A549 (cell line): ENCODE results near the gene CDH6. TPM values are rescaled to one million over a fixed set of nuclear protein-coding genes. Genes with fewer than 3 reads are reported as not detected.

ENCODE experiments used
- ATAC-seq, 2 experiments: fragments of 200-7000 bp in 1 of 2; fragments of >200 bp in 1 of 2; cut with Nextera tagmentation in 1 of 2; cut with Tn5 transposase in 1 of 2; 3 replicates each; pipeline versions ENCODE4 v1.8.0 to v1.9.1; 2018 to 2020; ENCODE audit warnings: mild to moderate bottlenecking in 1 of 2, moderate library complexity in 1 of 2
- CTCF ChIA-PET: fragments of 300-600 bp; sonication (Branson Sonifier 250); formaldehyde crosslinking; extraction: SDS; loops from one replicate; lab custom pipeline; 2021; ENCODE audit warnings: antibody characterized with exemption, inconsistent platforms; lab: Yijun Ruan, JAX
- POLR2A ChIA-PET: fragments of 350-600 bp; formaldehyde crosslinking; extraction: SDS; loops from one replicate; lab custom pipeline; 2021; ENCODE audit warnings: antibody characterized with exemption, inconsistent platforms; lab: Yijun Ruan, JAX
- DNase-seq, 2 experiments: peaks; one replicate each; pipeline versions ENCODE4 v3.0.0 to v3.0.0-alpha.2; 2011 to 2016; ENCODE audit warnings: low read depth in 1 of 2, low spot score in 1 of 2
- FAIRE-seq: peaks from 2 replicates; lab custom pipeline; 2011; peaks lifted over from hg19 to GRCh38; lab: Jason Lieb, UNC
- H3K27ac ChIP-seq, 2 experiments: fragments of >200 bp; sonication (Bioruptor Twin); formaldehyde crosslinking; 3 replicates each; pipeline ENCODE4 v1.5.1; 2016 to 2017
- H3K4me1 ChIP-seq: fragments of >200 bp; sonication (Bioruptor Twin); formaldehyde crosslinking; 3 replicates; pipeline ENCODE4 v1.6.1; 2016
- H3K4me2 ChIP-seq: fragments of >200 bp; sonication (Bioruptor Twin); formaldehyde crosslinking; 3 replicates; pipeline ENCODE4 v1.6.1; 2016
- H3K4me3 ChIP-seq: fragments of >200 bp; sonication (Bioruptor Twin); formaldehyde crosslinking; 3 replicates; pipeline ENCODE4 v1.5.1; 2016
- H3K9me3 ChIP-seq: fragments of >200 bp; sonication (Bioruptor Twin); formaldehyde crosslinking; 3 replicates; pipeline ENCODE4 v1.6.1; 2016
- CBX2 ChIP-seq: fragments of 200-600 bp; sonication (generic); IDR thresholded peaks from 2 replicates; pipeline ENCODE4 v1.6.1; 2016; ENCODE audit warnings: low read depth, mild to moderate bottlenecking, borderline replicate concordance
- CEBPB ChIP-seq, 2 experiments: fragments of >200 bp in 1 of 2; sonication (Bioruptor Twin) in 1 of 2; formaldehyde crosslinking in 1 of 2; IDR thresholded peaks; 2 replicates each; pipeline ENCODE4 v1.6.1; 2012 to 2016
- CHD2 ChIP-seq: fragments of 150-350 bp; IDR thresholded peaks from 2 replicates; pipeline ENCODE4 v1.6.1; 2014; ENCODE audit warnings: low read length; ENCODE audit not compliant: partially characterized antibody
- FOSB ChIP-seq: fragments of 250-450 bp; sonication (Bioruptor Pico); IDR thresholded peaks from 2 replicates; pipeline ENCODE4 v1.5.0; 2020; ENCODE audit warnings: mild to moderate bottlenecking, moderate library complexity
- GATA3 ChIP-seq: IDR thresholded peaks from 2 replicates; pipeline ENCODE4 v1.6.1; 2012; ENCODE audit warnings: borderline replicate concordance
- HES2 ChIP-seq: fragments of >200 bp; sonication (Bioruptor Twin); formaldehyde crosslinking; IDR thresholded peaks from 2 replicates; pipeline ENCODE4 v1.6.1; 2016
- HOXB13 ChIP-seq: fragments of 250-450 bp; sonication (Bioruptor Pico); IDR thresholded peaks from 2 replicates; pipeline ENCODE4 v1.5.0; 2020; ENCODE audit warnings: low read depth, mild to moderate bottlenecking, moderate library complexity
- KDM1A ChIP-seq: fragments of 200-600 bp; sonication (generic); IDR thresholded peaks from 2 replicates; pipeline ENCODE4 v1.6.1; 2016; ENCODE audit warnings: low read depth, mild to moderate bottlenecking
- KDM5A ChIP-seq: fragments of 200-600 bp; sonication (generic); IDR thresholded peaks from 2 replicates; pipeline ENCODE4 v1.6.1; 2016; ENCODE audit warnings: antibody characterized with exemption, mild to moderate bottlenecking
- MAZ ChIP-seq: fragments of 150-350 bp; IDR thresholded peaks from 2 replicates; pipeline ENCODE4 v1.6.1; 2014; ENCODE audit warnings: antibody characterized with exemption, low read depth, low read length, borderline replicate concordance
- PHF8 ChIP-seq: fragments of 200-600 bp; sonication (generic); IDR thresholded peaks from 2 replicates; pipeline ENCODE4 v1.6.1; 2016; ENCODE audit warnings: low read depth, mild to moderate bottlenecking, antibody characterized with exemption, moderate library complexity, borderline replicate concordance
- RAD21 ChIP-seq, 2 experiments: fragments of >200 bp in 1 of 2; sonication (Bioruptor Twin) in 1 of 2; formaldehyde crosslinking in 1 of 2; IDR thresholded peaks in 1 of 2; conservative IDR thresholded peaks in 1 of 2; 2 replicates in 1 of 2; 3 replicates in 1 of 2; pipeline ENCODE4 v1.6.1; 2012 to 2018; ENCODE audit warnings: inconsistent platforms in 1 of 2
- RCOR1 ChIP-seq: fragments of 150-350 bp; IDR thresholded peaks from 2 replicates; pipeline ENCODE4 v1.6.1; 2014; ENCODE audit warnings: antibody characterized with exemption, low read length, low read depth
- REST ChIP-seq: fragments of 200-600 bp; sonication (generic); IDR thresholded peaks from 2 replicates; pipeline ENCODE4 v1.6.1; 2016; ENCODE audit warnings: antibody characterized with exemption, mild to moderate bottlenecking, moderate library complexity
- RFX5 ChIP-seq: fragments of 450-650 bp; IDR thresholded peaks from 2 replicates; pipeline ENCODE4 v1.7.1; 2014; ENCODE audit warnings: antibody characterized with exemption, mild to moderate bottlenecking, moderate library complexity
- SMC3 ChIP-seq: fragments of >200 bp; sonication (Bioruptor Twin); formaldehyde crosslinking; IDR thresholded peaks from 3 replicates; pipeline ENCODE4 v1.6.1; 2018; ENCODE audit warnings: inconsistent platforms
- WGBS: methylation state at CpG from one replicate; pipeline ENCODE4 v1.1.6; 2017; ENCODE audit errors: missing lambda C conversion rate; 5-methylcytosine and 5-hydroxymethylcytosine counted together
- polyA plus RNA-seq, 4 experiments: library from polyadenylated mRNA; depleted of rRNA in 3 of 4; stranded (reverse); fragments of >200 nt; fragmentation: RNase III in 1 of 4; extraction: RNeasy Plus Mini Kit Qiagen cat#74134 plus additional on column Dnase treatment in 1 of 4; gene quantifications; 2 replicates in 3 of 4; 3 replicates in 1 of 4; pipeline ENCODE4 v1.2.3, GENCODE V29; 2011 to 2017
- TF ChIP-seq, protein P1 (sequence below): fragments of 150-350 bp; IDR thresholded peaks from 2 replicates; pipeline ENCODE4 v1.6.1; 2014; ENCODE audit warnings: low read depth, mild to moderate bottlenecking, low read length
- TF ChIP-seq, protein P2 (sequence below): fragments of >200 bp; sonication (Bioruptor Twin); formaldehyde crosslinking; IDR thresholded peaks from 3 replicates; pipeline ENCODE4 v1.5.1; 2016
- TF ChIP-seq, protein P3 (sequence below): fragments of 450-650 bp; IDR thresholded peaks from 2 replicates; pipeline ENCODE4 v1.6.1; 2014; ENCODE audit warnings: antibody characterized with exemption
- TF ChIP-seq, protein P4 (sequence below): IDR thresholded peaks from 2 replicates; pipeline ENCODE4 v1.6.1; 2012
- TF ChIP-seq, protein P5 (sequence below): fragments of >200 bp; sonication (Bioruptor Twin); formaldehyde crosslinking; IDR thresholded peaks from 3 replicates; pipeline ENCODE4 v1.6.1; 2016

Gene CDH6
- polyA plus RNA-seq, 2 of the 4 experiments (the other 2 are of a cell fraction) = 0.25 to 0.61 TPM

DNA sequence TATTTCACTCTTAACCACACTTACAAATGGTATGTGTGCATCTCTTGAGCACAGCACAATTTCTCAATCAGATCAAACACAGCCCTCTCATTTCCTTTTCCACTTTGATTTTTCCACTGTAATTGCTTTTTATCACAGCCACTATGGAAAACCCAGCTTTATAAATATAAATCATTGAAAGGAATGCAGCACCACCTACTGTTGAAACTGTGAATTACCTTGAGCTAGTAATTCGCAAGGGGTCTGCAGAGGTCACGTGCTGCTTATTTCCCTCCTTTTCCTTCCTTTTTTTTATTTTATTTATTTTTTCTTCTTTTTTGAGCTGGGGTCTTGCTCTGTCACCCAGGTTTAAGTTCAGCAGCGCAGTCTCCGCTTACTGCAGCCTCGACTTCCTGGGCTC is 76.9 kb downstream of the CDH6 start:
- H3K9me3 ChIP-seq = no peaks in the 10 kb centered on the region
- no peak for FAIRE-seq
- POLR2A ChIA-PET = no interaction called here

More for the DNA sequence above, 76.9 kb downstream of the CDH6 start:
- ATAC-seq (no peak), DNase-seq (peak in 1 of 2 experiments; percentile 15)
- Histone ChIP-seq H3K4me1 (no peaks in the 10 kb centered on the region), H3K4me2 (no peak overlapping the region), H3K27ac (no peak overlapping the region), H3K4me3 (no peak overlapping the region)
- 72% methylated on average over 5 of the region's 5 CpGs for WGBS
- TF ChIP-seq, protein P1, sequence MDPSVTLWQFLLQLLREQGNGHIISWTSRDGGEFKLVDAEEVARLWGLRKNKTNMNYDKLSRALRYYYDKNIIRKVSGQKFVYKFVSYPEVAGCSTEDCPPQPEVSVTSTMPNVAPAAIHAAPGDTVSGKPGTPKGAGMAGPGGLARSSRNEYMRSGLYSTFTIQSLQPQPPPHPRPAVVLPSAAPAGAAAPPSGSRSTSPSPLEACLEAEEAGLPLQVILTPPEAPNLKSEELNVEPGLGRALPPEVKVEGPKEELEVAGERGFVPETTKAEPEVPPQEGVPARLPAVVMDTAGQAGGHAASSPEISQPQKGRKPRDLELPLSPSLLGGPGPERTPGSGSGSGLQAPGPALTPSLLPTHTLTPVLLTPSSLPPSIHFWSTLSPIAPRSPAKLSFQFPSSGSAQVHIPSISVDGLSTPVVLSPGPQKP = no peak
- TF ChIP-seq CBX2 (no peak), SMC3 (peak; percentile 16; the same call in 1 of the 3 replicates), KDM1A (no peak), HES2 (no peak), HOXB13 (CRISPR knock-in tag) (no peak), RFX5 (no peak), KDM5A (no peak), CEBPB (IDR thresholded peaks at IDR 0.05) (no peak), REST (no peak), RAD21 (conservative IDR thresholded peaks at IDR 0.05 in 1 of 2, IDR thresholded peaks at IDR 0.05 in 1 of 2) (peak; percentile 46 to 54), MAZ (no peak), FOSB (CRISPR knock-in tag) (no peak), PHF8 (no peak), CHD2 (no peak), GATA3 (no peak), RCOR1 (no peak)
- TF ChIP-seq, protein P2, sequence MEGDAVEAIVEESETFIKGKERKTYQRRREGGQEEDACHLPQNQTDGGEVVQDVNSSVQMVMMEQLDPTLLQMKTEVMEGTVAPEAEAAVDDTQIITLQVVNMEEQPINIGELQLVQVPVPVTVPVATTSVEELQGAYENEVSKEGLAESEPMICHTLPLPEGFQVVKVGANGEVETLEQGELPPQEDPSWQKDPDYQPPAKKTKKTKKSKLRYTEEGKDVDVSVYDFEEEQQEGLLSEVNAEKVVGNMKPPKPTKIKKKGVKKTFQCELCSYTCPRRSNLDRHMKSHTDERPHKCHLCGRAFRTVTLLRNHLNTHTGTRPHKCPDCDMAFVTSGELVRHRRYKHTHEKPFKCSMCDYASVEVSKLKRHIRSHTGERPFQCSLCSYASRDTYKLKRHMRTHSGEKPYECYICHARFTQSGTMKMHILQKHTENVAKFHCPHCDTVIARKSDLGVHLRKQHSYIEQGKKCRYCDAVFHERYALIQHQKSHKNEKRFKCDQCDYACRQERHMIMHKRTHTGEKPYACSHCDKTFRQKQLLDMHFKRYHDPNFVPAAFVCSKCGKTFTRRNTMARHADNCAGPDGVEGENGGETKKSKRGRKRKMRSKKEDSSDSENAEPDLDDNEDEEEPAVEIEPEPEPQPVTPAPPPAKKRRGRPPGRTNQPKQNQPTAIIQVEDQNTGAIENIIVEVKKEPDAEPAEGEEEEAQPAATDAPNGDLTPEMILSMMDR = peak; percentile 42
- TF ChIP-seq, protein P3, sequence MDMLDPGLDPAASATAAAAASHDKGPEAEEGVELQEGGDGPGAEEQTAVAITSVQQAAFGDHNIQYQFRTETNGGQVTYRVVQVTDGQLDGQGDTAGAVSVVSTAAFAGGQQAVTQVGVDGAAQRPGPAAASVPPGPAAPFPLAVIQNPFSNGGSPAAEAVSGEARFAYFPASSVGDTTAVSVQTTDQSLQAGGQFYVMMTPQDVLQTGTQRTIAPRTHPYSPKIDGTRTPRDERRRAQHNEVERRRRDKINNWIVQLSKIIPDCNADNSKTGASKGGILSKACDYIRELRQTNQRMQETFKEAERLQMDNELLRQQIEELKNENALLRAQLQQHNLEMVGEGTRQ = 0 out of 2 replicates have a peak, but pooled peaks have one; percentile 19
- TF ChIP-seq, protein P4, sequence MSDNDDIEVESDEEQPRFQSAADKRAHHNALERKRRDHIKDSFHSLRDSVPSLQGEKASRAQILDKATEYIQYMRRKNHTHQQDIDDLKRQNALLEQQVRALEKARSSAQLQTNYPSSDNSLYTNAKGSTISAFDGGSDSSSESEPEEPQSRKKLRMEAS = no peak
- TF ChIP-seq, protein P5, sequence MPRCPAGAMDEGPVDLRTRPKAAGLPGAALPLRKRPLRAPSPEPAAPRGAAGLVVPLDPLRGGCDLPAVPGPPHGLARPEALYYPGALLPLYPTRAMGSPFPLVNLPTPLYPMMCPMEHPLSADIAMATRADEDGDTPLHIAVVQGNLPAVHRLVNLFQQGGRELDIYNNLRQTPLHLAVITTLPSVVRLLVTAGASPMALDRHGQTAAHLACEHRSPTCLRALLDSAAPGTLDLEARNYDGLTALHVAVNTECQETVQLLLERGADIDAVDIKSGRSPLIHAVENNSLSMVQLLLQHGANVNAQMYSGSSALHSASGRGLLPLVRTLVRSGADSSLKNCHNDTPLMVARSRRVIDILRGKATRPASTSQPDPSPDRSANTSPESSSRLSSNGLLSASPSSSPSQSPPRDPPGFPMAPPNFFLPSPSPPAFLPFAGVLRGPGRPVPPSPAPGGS = no peak
- CTCF ChIA-PET = interaction anchor here (0.9 to 1.5 kb wide), 3 partner anchors 8 to 28 kb away, joined by 3 to 6 read pairs (median 3); no protein-coding TSS in a partner anchor
